ENCODE measurements around the gene ZNF787.
"Not testable (repeated sequence)": the region's sequence is repeated elsewhere in the genome, so short reads cannot be mapped to it uniquely, and the experiment has no call there.

The ZNF787 gene

DNA sequence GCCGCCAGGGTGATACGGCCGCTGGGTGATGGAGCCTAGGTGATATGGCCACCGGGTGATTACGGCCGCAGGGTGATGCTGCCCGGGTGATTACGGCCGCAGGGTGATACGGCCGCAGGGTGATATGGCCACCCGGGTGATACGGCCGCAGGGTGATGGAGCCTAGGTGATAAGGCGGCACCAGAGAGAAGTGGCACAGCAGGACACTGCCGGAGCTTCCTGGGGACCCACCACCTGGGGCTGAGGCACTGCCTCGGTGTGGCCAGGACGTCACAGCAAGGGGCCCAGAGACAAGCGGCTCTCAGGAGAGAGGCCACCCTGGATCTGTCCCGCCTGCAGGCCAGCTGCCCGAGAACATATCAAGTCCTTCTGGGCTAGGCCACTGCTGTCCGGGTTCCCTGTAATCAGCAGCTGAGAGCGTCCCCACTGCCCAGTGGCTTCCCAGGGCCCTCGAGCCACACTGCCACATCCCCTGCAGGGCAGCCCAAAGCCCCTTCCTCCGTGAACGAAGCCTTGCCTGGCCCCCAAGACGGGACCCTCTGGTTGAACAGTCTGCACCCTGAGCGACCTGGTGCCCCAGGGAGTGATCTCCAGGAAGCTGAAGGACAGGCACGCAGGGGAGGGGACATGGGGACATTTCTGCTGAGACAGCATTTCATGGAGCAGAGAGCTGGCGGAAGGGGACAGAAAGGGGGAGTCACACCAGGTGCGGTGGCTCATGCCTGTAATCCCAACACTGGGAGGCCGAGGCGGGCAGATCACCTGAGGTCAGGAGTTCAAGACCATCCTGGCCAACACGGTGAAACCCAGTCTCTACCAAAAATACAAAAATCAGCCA, 22.1 kb downstream of the ZNF787 start:
- TF ChIP-seq, protein P1, sequence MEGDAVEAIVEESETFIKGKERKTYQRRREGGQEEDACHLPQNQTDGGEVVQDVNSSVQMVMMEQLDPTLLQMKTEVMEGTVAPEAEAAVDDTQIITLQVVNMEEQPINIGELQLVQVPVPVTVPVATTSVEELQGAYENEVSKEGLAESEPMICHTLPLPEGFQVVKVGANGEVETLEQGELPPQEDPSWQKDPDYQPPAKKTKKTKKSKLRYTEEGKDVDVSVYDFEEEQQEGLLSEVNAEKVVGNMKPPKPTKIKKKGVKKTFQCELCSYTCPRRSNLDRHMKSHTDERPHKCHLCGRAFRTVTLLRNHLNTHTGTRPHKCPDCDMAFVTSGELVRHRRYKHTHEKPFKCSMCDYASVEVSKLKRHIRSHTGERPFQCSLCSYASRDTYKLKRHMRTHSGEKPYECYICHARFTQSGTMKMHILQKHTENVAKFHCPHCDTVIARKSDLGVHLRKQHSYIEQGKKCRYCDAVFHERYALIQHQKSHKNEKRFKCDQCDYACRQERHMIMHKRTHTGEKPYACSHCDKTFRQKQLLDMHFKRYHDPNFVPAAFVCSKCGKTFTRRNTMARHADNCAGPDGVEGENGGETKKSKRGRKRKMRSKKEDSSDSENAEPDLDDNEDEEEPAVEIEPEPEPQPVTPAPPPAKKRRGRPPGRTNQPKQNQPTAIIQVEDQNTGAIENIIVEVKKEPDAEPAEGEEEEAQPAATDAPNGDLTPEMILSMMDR (IDR thresholded peaks at IDR 0.05; ENCODE audit: insufficient read depth, missing control alignments): no peak
- DNase-seq (ENCODE audit: insufficient read length, low spot score): no peak
- FAIRE-seq: no peak

DNA sequence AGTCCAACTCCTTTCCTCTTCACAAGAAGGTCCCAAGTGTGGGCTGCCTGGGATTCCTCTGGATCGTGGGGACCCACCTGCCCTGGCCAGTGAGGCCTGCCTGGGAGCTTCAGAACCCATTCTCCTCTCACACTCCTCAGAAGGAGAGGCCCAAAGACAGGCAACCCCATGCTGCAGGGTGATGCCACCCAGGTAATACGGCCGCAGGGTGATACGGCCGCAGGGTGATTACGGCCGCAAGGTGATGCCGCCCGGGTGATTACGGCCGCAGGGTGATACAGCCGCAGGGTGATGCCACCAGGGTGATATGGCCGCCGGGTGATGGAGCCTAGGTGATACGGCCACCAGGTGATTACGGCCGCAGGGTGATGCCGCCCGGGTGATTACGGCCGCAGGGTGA, 22.9 kb downstream of the ZNF787 start:
- DNase-seq (ENCODE audit: insufficient read length, low spot score); FAIRE-seq: not testable (repeated sequence)

DNA sequence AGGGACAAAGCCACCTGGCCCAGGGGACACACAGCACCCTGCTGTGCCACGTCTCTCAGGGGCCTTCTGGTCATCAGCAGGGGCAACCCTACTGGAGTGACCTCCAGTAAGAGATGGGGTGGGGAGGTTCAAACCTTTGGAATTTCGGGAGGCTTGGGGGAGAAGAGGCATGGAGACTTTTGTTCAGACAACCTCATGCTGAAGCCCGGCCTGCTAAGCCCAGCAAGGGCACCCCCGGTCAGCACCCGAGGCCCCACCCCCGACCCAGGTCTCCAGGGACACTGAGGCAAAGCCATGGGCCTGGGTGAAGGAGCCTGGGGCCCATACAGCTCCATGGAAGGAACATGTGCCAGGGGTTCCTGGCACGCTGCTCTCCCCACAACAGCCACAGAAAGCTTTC, 23.3 kb downstream of the ZNF787 start:
- DNase-seq (ENCODE audit: insufficient read length, low spot score): no peak
- FAIRE-seq: no peak
- TF ChIP-seq, protein P1 (IDR thresholded peaks at IDR 0.05; ENCODE audit: insufficient read depth, missing control alignments): no peak

DNA sequence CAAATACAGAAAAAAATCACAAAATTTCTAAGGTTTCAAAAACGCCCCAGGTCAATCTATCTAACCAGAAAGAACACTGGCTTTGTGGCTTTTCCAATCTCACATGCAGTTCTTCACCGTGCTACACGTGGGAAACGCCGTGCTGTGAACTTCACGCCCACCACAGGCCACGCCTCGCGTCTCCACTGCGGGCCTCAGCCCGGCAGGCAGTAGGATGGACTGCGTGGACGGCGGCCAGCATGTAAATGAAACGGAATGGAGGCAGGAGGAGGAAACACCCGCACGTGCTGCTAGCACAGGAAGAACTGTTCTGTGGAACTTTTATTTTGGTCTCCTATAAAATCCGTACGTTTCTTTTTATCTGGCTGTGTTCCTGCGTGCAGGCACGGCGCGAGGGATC, 23.8 kb downstream of the ZNF787 start:
- TF ChIP-seq, protein P1 (IDR thresholded peaks at IDR 0.05; ENCODE audit: insufficient read depth, missing control alignments): no peak
- FAIRE-seq (no peak), DNase-seq (ENCODE audit: insufficient read length, low spot score) (no peak)

DNA sequence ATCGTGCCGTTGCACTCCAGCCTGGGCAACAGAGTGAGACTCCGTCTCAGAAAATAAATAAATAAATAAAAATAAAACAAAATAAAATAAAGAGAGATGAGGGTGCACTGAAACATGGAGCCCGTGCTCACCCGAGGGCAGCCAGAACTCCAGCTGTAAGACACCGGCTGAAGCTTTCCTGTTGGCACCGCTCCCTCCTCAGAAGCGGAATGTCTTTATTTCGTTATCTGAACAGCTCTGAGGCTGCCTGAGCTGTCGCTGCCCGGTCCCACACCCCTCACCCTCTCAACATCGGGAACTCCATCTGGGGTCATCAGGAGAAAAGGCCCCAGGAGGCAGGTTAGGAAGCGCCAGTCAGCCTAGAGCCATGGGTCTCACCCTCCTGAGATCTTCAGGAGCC, 24.4 kb downstream of the ZNF787 start:
- DNase-seq (ENCODE audit: insufficient read length, low spot score) (no peak), FAIRE-seq (no peak)
- TF ChIP-seq, protein P1 (IDR thresholded peaks at IDR 0.05; ENCODE audit: insufficient read depth, missing control alignments): no peak

DNA sequence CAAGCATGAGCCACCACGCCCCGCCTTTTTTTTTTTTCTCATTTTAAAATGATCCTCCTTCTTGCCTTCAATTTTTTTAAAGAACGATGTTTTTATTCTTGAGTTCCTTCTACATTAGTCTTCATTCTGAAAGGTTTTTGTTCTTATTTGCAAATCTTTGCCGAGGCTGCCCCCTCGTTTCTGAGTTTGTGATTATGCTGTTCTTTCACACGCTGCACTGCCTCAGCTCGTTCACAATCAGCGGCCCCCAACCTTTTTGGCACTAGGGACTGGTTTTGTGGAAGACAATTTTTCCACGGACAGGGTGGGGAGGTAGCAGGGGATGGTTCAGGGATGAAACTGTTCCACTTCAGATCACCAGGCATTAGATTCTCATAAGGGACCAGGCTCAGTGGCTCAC, 26.6 kb downstream of the ZNF787 start:
- DNase-seq (ENCODE audit: insufficient read length, low spot score): no peak
- no peak for FAIRE-seq
- TF ChIP-seq, protein P1 (IDR thresholded peaks at IDR 0.05; ENCODE audit: insufficient read depth, missing control alignments): no peak

DNA sequence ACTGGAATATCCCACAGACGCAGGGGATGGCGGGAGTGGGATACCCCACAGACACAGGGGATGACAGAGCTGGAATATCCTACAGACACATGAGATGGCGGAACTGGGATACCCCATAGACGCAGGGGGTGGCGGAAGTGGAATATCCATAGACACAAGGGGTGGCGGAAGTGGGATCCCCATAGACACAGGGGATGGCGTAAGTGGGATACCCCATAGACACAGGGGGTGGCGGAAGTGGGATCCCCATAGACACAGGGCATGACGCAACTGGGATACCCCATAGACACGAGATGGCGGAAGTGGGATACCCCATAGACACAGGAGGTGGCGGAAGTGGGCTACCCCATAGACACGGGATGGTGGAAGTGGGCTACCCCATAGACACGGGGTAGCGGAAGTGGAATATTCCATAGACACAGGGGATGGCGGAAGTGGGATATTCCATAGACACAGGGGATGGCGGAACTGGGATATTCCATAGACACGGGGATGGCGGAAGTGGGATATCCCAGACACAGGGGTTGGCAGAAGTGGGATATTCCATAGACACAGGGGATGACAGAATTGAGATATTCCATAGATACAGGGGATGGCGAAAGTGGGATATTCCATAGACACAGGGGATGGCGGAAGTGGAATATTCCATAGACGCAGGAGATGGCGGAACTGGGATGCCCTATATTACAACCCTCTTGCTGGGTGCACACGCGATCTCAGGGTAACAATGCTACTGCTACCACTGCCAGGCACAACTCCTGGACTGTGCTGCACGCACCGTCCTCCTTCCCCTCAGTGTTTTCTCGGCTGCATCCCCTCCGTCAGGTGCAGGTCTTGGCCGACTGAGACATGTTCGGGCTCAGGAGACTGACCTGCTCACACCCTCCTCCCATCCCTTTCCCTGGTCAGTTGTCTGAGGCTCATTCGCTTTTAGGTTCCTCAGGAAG, 28.1 kb downstream of the ZNF787 start:
- FAIRE-seq (no peak), DNase-seq (ENCODE audit: insufficient read length, low spot score) (no peak)
- TF ChIP-seq, protein P1 (IDR thresholded peaks at IDR 0.05; ENCODE audit: insufficient read depth, missing control alignments): no peak
